Mesodermal cell (in vitro differentiated cells): ENCODE results near the gene SAMD4A.

Experiments
- H3K27ac ChIP-seq: 2 replicates; pipeline ENCODE4 v1.7.0; 2013; ENCODE audit warnings: mild to moderate bottlenecking, low read depth, low read length, moderate library complexity; ENCODE audit not compliant: severe bottlenecking
- H3K36me3 ChIP-seq: 2 replicates; pipeline ENCODE4 v1.7.1; 2013; ENCODE audit warnings: mild to moderate bottlenecking, low read length, moderate library complexity; ENCODE audit not compliant: control insufficient read depth, insufficient read depth
- H3K4me1 ChIP-seq: one replicate; pipeline ENCODE4 v1.7.1; 2013; ENCODE audit warnings: mild to moderate bottlenecking, low read length; ENCODE audit not compliant: insufficient read depth, control insufficient read depth, poor library complexity, severe bottlenecking
- H3K4me3 ChIP-seq: 2 replicates; pipeline ENCODE4 v1.7.0; 2013; ENCODE audit warnings: low read length, control low read depth, mild to moderate bottlenecking; ENCODE audit not compliant: insufficient read depth, poor library complexity, severe bottlenecking; ENCODE audit errors: extremely low read depth
- H3K9me3 ChIP-seq: 2 replicates; pipeline ENCODE4 v1.7.1; 2013; ENCODE audit warnings: mild to moderate bottlenecking, low read length, moderate library complexity; ENCODE audit not compliant: control insufficient read depth
- WGBS, 2 experiments: methylation state at CpG; one replicate each; pipeline ENCODE4 v1.1.5; 2013; ENCODE audit warnings: missing lambda C conversion rate in 2 of 2; ENCODE audit not compliant: insufficient coverage in 2 of 2; 5-methylcytosine and 5-hydroxymethylcytosine counted together

SAMD4A gene

DNA sequence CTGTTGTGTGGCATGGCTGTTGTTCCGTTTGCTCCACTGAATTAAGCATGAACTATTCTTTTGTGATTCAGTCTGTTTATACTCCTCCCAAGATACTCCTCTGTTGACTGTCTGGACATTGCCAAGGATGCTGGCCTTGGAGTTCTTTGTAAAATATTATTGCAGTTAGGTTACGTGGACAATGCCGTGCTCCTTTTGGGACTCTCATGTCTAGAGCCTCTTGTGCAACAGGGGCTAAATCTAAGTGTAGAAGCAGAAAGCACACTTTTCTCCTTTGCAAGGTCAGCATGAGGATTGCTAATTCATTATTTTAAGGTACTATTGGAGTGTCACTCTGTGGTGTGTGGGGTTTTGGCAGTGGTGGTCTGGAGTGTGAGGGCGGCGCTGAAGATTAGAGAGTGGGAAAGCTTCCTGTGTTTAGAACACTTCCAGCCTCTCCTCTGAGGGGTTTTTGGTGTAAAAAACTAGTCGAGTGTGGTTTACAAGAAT, 125.4 kb downstream of the SAMD4A start:
- Histone ChIP-seq H3K27ac (peak overlapping the region; percentile 19), H3K4me1 (peaks cover 21% of the 10 kb centered on the region), H3K4me3 (no peak overlapping the region), H3K36me3 (peaks cover 37% of the 10 kb centered on the region), H3K9me3 (no peaks in the 10 kb centered on the region)
- 100% methylated on average over 2 of the region's 6 CpGs for WGBS, 2 experiments

DNA sequence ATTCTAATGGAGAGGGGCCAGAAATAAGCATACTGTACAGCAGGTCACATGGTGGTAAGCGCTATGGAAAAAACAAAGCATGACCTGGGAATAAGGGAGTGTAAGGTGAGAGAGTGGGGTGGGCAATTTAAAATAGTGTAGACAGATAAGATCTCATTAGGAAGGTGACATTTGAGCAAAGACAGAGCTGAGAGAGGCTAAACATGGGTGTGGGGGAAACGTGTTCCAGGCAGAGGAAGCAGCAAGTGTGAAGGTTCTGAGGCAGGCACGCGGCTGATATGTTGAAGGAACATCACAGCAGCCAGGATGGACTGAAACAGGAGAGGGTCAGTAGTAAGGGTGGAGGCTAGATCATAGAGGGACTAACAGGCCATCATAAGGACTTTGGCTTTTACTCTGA, 126.8 kb downstream of the SAMD4A start:
- Histone ChIP-seq H3K4me3 (no peak overlapping the region), H3K36me3 (peaks cover 29% of the 10 kb centered on the region), H3K27ac (no peak overlapping the region), H3K9me3 (no peaks in the 10 kb centered on the region), H3K4me1 (peaks cover 33% of the 10 kb centered on the region)
- WGBS, 2 experiments = 93 to 95% methylated on average over 4 of the region's 4 CpGs

- WGBS, 2 experiments = 88% methylated on average over 1 of the region's 1 CpG; no CpG with 5 or more reads in 1 of the 2 experiments
- Histone ChIP-seq H3K9me3 (no peaks in the 10 kb centered on the region), H3K36me3 (peaks cover 21% of the 10 kb centered on the region), H3K4me3 (no peak overlapping the region), H3K27ac (no peak overlapping the region), H3K4me1 (peaks cover 47% of the 10 kb centered on the region)
Observed at GRCh38 chr14:54695196-54695595, 128.3 kb downstream of the SAMD4A start.

- Histone ChIP-seq H3K36me3 (peaks cover 26% of the 10 kb centered on the region), H3K4me3 (no peak overlapping the region), H3K4me1 (peaks cover 42% of the 10 kb centered on the region), H3K27ac (no peak overlapping the region), H3K9me3 (no peaks in the 10 kb centered on the region)
- 90 to 96% methylated on average over 3 of the region's 5 CpGs for WGBS, 2 experiments
Observed at GRCh38 chr14:54697001-54697400, 130.1 kb downstream of the SAMD4A start.

DNA sequence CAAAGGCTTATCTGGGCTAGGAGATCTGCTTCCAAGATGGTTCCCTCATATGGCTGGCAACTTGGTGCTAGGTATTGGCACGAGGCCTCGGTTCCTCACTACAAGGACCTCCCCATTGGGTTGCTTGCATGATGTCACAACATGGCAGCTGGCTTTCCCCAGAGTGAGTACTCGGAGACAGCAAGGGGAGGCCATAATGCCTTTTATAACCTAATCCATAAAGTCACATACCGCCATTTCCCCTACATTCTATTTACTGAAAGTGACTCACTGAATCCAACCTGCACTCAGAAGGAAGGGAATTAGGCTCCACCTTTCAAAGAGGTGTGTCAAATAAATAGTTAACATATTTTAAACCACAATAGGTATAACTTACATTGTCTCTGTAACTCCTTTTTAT, 130.9 kb downstream of the SAMD4A start:
- 87 to 100% methylated on average over 3 to 4 of the region's 4 CpGs for WGBS, 2 experiments
- Histone ChIP-seq H3K4me1 (peaks cover 35% of the 10 kb centered on the region), H3K36me3 (peaks cover 34% of the 10 kb centered on the region), H3K9me3 (no peaks in the 10 kb centered on the region), H3K27ac (no peak overlapping the region), H3K4me3 (no peak overlapping the region)

GRCh38 chr14:54698501-54698900, 131.6 kb downstream of the SAMD4A start:
- Histone ChIP-seq H3K36me3 (peaks cover 41% of the 10 kb centered on the region), H3K4me3 (no peak overlapping the region), H3K4me1 (peaks cover 29% of the 10 kb centered on the region), H3K9me3 (no peaks in the 10 kb centered on the region), H3K27ac (peak overlapping the region; percentile 72)
- WGBS, 2 experiments = 86 to 100% methylated on average over 1 to 3 of the region's 6 CpGs

- peaks cover 41% of the 10 kb centered on the region for H3K36me3 ChIP-seq
- 88% methylated on average over 1 of the region's 1 CpG; no CpG with 5 or more reads in 1 of the 2 experiments for WGBS, 2 experiments
- H3K9me3 ChIP-seq = no peaks in the 10 kb centered on the region
- no peak overlapping the region for H3K4me3 ChIP-seq
- peaks cover 29% of the 10 kb centered on the region for H3K4me1 ChIP-seq
- peak overlapping the region; percentile 72 for H3K27ac ChIP-seq
Observed at GRCh38 chr14:54698966-54699530, 132.1 kb downstream of the SAMD4A start.

GRCh38 chr14:54699735-54700134, 132.8 kb downstream of the SAMD4A start:
- Histone ChIP-seq H3K9me3 (no peaks in the 10 kb centered on the region), H3K27ac (no peak overlapping the region)
- WGBS, 2 experiments = 94 to 100% methylated on average over 2 to 3 of the region's 3 CpGs

GRCh38 chr14:54700717-54701116, 133.8 kb downstream of the SAMD4A start:
- Histone ChIP-seq H3K4me3 (no peak overlapping the region), H3K4me1 (peaks cover 29% of the 10 kb centered on the region), H3K27ac (no peak overlapping the region), H3K36me3 (peaks cover 46% of the 10 kb centered on the region), H3K9me3 (no peaks in the 10 kb centered on the region)
- 75 to 83% methylated on average over 1 of the region's 2 CpGs for WGBS, 2 experiments

More at GRCh38 chr14:54699735-54700134, 132.8 kb downstream of the SAMD4A start:
- Histone ChIP-seq H3K36me3 (peaks cover 39% of the 10 kb centered on the region), H3K4me1 (peaks cover 29% of the 10 kb centered on the region), H3K4me3 (no peak overlapping the region)

GRCh38 chr14:54702014-54702491, 135.1 kb downstream of the SAMD4A start:
- no peak overlapping the region for H3K4me3 ChIP-seq
- H3K9me3 ChIP-seq = no peaks in the 10 kb centered on the region
- H3K27ac ChIP-seq = no peak overlapping the region
- 95 to 98% methylated on average over 8 to 11 of the region's 12 CpGs for WGBS, 2 experiments
- peaks cover 29% of the 10 kb centered on the region for H3K4me1 ChIP-seq
- peaks cover 41% of the 10 kb centered on the region for H3K36me3 ChIP-seq

- H3K9me3 ChIP-seq = no peaks in the 10 kb centered on the region
- H3K4me3 ChIP-seq = no peak overlapping the region
- no peak overlapping the region for H3K27ac ChIP-seq
- peaks cover 46% of the 10 kb centered on the region for H3K36me3 ChIP-seq
- 93 to 96% methylated on average over 3 to 4 of the region's 5 CpGs for WGBS, 2 experiments
- peaks cover 29% of the 10 kb centered on the region for H3K4me1 ChIP-seq
Observed at GRCh38 chr14:54702492-54702891, 135.6 kb downstream of the SAMD4A start.
